Measurements from ENCODE around the gene CCDC179.
A peak's percentile ranks its signal among the peaks of the same experiment; 100 is the strongest.

The CCDC179 gene

GRCh38 chr11:22879630-22880029 lies 19.4 kb upstream of the CCDC179 start:
- no peak for TF ChIP-seq CTCF (conservative IDR thresholded peaks at IDR 0.05; ENCODE audit: low read length)
- no peak overlapping the region for H3K4me3 ChIP-seq (ENCODE audit: low read length)
- peak; percentile 17 for DNase-seq (ENCODE audit: low read depth)

- no peak overlapping the region for H3K4me3 ChIP-seq (ENCODE audit: low read length)
- DNase-seq (ENCODE audit: low read depth), result no peak
- TF ChIP-seq CTCF (conservative IDR thresholded peaks at IDR 0.05; ENCODE audit: low read length), result no peak
Observed at GRCh38 chr11:22878604-22879003, 18.3 kb upstream of the CCDC179 start.

- no peak overlapping the region for H3K4me3 ChIP-seq (ENCODE audit: low read length)
- no peak for TF ChIP-seq CTCF (conservative IDR thresholded peaks at IDR 0.05; ENCODE audit: low read length)
- no peak for DNase-seq (ENCODE audit: low read depth)
Observed at GRCh38 chr11:22878039-22878438, 17.8 kb upstream of the CCDC179 start.

- H3K4me3 ChIP-seq (ENCODE audit: low read length), result no peak overlapping the region
- DNase-seq (ENCODE audit: low read depth), result peak; percentile 82
- TF ChIP-seq CTCF (conservative IDR thresholded peaks at IDR 0.05; ENCODE audit: low read length), result peak; percentile 75
Observed at GRCh38 chr11:22875869-22876473, 15.7 kb upstream of the CCDC179 start.

GRCh38 chr11:22869325-22869724 lies 9.1 kb upstream of the CCDC179 start:
- DNase-seq (ENCODE audit: low read depth), result no peak
- TF ChIP-seq CTCF (conservative IDR thresholded peaks at IDR 0.05; ENCODE audit: low read length), result no peak
- H3K4me3 ChIP-seq (ENCODE audit: low read length), result no peak overlapping the region

- no peak for DNase-seq (ENCODE audit: low read depth)
- TF ChIP-seq CTCF (conservative IDR thresholded peaks at IDR 0.05; ENCODE audit: low read length), result no peak
- no peak overlapping the region for H3K4me3 ChIP-seq (ENCODE audit: low read length)
Observed at GRCh38 chr11:22859756-22860155, 518 bp downstream of the CCDC179 start.

GRCh38 chr11:22851477-22851876 lies 8.8 kb downstream of the CCDC179 start:
- no peak overlapping the region for H3K4me3 ChIP-seq (ENCODE audit: low read length)
- no peak for DNase-seq (ENCODE audit: low read depth)
- TF ChIP-seq CTCF (conservative IDR thresholded peaks at IDR 0.05; ENCODE audit: low read length), result no peak
